NCI-H187 treated with DMSO at 0.1 percent for 48 hours (cell line): ENCODE data around the gene PXMP2.
"Not testable (repeated sequence)": the region's sequence is repeated elsewhere in the genome, so short reads cannot be mapped to it uniquely, and the experiment has no call there.

Source experiments
- DNase-seq: peaks from one replicate; lab custom pipeline; 2025; lab: John Stamatoyannopoulos, UW

Gene PXMP2

DNA sequence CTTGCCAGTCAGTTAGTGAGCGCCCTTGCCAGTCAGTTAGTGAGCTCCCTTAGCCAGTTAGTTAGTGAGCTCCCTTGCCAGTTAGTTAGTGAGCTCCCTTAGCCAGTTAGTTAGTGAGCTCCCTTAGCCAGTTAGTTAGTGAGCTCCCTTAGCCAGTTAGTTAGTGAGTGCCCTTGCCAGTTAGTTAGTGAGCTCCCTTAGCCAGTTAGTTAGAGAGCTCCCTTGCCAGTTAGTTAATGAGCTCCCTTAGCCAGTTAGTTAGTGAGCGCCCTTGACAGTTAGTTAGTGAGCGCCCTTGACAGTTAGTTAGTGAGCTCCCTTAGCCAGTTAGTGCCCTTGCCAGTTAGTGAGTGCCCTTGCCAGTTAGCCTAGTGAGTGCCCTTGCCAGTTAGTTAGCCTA lies 7.5 kb downstream of the PXMP2 start:
- not testable (repeated sequence) for DNase-seq

DNA sequence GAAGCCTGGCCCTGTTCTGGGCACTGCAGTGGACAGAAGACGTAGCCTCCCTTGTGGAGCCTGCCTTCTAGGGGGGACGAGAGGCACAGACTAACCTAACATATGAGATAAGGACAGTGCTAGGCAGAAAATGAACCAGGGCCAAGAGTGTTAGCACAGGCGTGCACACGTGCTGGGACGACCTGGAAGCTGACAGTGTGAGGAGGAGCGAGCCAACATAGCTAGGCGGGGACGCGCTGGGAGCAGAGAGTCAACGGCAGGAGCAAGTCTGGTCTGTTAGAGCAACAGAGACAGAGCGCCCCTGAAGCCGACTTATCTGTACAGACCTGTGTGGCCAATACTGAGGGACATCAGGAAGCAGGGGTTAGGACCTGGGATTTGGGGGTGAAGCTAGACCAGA lies 8.0 kb downstream of the PXMP2 start:
- DNase-seq, result no peak

DNA sequence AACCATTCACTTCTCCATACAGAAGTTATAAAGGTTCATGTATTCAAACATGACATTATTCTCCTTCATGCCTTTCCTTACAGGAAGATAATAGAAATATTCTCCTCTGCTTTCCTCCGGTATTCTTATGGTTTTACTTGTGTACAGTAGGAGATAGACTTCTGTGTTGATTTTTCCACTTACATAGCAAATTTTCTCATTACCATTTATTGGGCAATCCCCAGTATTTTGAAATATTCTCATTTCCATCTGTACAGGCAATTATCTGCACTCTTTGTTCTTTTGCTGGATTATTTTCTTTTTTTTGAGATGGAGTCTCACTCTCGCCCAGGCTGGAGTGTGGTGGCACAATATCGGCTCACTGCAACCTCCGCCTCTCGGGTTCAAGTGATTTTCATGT lies 11.0 kb downstream of the PXMP2 start:
- DNase-seq, result no peak

DNA sequence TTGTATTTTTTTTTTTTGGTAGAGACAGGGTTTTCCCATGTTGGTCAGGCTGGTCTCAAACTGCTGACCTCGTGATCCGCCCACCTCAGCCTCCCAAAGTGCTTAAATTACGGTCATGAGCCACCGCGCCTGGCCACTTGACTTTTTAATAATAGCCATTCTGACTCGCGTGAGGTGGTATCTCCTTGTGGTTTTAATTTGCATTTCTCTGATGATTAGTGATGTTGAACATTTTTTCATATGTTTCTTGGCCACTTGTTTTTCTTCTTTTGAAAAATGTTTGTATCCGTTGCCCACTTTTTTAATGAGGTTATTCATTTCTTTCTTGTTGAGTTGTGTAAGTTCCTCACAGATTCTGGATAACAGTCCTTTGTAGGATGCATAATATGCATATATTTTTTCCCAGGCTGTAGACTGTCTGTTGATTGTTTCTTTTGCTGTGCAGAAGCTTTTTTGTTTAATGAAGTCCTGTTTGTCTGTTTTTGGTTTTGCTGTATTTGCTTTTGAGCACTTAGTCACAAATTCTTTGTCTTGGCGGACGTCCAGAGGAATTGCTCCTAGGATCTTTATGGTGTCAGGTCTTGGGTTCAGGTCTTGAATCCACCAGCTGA lies 12.9 kb downstream of the PXMP2 start:
- DNase-seq, result no peak

DNA sequence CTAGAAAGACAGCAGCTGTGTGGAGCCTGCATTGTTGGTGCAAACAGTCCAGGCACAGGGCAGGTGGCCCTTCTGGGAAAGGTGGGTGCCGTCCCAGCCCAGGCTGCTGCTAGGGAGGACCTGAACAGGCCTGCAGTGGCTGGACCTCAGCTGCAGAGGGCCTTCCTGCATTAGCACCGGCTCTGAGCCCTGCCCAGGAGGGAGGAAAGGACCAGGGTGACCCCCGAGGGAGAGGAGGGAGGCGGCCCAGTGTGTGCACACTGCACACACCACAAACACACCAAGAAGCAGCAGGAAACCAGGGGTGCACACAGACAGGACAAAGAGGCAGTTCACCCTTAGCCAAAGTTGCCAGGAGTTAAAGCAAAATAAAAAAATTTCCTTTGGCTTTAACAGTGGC lies 15.3 kb downstream of the PXMP2 start:
- no peak for DNase-seq

DNA sequence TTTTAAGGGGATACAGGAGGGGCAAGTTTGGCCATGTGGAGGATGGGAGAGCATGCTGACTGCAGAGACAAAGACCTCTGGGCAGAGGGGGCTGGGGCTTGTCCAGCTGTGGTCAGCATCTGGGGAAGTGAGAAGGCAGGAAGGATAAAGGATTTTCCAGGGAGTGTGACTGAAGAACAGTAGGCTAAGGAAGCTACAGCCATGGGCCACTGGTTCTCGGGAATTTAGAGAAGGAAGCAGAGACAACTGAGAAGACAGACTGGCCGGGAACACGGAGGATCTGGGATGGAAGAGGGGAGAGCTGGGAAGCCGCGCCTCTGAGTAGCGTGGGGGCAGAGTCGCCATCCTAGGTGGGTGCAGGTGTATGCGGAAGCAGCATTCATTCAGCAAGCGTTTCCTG lies 16.3 kb downstream of the PXMP2 start:
- no peak for DNase-seq

DNA sequence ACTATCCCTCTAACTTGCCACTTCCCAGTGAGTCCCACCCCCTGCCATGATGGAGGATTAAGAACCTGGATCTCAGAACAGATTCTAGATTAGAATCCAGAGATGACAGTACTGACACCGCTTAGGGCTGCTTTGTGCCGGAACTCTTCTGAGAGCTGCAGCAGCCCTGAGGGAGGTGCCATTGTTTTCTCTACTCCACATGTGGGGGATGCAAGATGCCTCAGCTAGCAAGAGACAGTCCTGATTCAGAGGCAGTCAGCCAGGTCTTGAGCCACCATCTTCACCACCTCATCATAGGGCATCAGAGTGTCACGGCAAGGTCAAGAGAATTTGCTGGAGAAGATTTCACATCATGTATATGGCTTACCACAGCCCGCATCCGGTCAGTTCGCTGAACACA lies 19.9 kb downstream of the PXMP2 start:
- no peak for DNase-seq

DNA sequence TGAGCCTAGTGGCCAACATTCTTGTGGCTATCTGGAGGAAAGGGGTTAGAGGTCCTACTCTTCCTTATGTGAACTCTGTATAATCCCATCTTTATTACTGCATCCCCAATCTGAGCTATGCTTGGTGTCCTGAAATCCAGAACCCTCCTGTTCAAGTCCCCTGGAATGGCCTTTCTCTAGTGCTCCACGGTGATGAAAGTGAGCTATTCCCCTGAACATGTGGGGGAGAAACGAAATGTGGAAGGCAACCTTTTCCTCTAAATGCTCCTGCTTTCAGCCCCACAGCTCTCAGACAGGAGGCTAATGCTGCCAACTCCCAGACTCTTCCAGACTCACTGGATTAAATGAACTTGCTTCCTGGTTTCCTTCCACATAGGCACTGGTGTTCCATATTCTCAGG lies 20.8 kb downstream of the PXMP2 start:
- no peak for DNase-seq

DNA sequence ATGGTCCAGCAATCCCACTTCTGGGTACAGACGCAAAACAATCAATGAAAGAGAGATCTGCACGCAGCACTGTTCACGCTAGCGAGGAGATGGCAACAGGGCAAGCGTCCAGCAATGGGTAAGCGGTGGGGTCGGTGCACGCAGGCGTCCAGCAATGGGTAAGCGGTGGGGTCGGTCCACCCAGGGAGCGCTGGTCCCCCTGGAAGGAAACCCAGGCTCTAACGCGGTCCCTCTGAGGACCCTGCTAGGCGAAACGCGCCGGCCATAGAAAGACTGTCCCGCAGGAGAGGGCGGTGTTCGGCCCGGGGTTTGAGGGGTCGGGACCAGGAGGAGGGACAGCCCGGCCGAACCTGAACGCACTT lies 22.6 kb downstream of the PXMP2 start:
- DNase-seq, result no peak

DNA sequence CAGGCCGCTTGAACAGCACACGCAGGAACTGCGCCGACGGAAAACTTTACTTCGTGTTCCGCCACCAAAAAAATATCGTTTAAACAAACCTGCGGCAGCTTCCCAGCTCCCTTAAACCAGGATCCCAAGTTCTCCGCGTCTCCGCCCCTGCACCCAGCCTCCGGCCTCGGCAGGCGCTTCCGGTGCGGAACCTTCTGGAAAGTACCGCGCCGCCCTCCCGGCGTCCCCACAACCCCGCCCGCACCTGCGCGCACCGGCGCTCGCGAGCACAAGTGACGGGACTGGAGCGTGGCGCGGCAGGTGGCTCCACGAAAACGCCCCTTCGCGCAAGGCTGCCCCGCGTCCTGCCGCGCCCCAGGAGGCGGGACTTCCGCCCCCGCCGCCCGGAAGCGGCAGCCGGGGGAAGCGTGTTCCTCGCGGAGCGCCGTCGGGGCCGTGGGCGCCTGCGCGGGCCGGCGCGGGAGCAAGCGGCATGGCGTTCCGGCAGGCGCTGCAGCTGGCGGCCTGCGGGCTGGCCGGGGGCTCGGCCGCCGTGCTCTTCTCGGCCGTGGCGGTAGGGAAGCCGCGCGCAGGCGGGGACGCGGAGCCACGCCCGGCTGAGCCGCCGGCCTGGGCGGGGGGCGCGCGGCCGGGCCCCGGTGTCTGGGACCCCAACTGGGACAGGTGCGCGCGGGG lies 23.2 kb downstream of the PXMP2 start, which contains the start of gene PGAM5:
Gene PGAM5, plus strand, starts transcription at position 438 of the 675 bp plus-strand sequence. Its CDS starts 35 bp downstream, at position 473.
- no peak for DNase-seq

DNA sequence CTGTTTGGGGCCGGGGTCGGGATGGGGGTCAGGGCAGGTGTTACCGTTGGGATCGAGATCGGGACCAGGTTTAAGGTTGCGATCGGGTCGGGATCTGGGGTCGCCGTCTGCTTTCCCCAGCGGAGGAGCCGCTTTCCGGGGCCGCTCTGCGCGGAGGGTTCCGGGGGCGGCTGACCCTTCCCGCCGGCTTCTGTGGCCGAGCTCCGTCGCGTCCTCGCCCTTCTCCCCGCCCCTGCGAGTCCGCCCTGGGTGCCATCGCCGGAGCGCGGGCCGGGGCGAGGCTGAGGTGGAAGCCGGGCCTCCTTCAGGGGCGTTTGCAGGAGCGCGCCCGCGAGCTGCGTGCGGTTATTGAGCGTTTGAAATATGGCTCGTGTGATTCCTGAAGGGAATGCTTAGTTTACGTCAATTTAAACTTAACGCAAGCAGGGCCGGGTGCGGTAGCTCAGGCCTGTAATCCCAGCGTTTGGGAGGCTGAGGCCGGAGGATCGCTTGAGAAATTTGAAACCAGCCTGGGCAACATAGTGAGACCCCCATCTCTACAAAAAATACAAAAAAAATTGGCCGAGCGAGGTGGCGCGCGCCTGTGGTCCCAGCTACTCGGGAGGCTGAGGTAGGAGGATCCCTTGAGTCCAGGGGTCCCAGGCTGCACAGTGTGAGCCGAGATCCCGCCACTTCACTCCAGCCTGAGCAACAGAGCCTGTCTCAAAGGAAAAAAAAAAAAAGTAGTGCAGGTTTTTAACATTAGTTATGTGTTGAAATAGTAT lies 23.9 kb downstream of the PXMP2 start:
- no peak for DNase-seq

DNA sequence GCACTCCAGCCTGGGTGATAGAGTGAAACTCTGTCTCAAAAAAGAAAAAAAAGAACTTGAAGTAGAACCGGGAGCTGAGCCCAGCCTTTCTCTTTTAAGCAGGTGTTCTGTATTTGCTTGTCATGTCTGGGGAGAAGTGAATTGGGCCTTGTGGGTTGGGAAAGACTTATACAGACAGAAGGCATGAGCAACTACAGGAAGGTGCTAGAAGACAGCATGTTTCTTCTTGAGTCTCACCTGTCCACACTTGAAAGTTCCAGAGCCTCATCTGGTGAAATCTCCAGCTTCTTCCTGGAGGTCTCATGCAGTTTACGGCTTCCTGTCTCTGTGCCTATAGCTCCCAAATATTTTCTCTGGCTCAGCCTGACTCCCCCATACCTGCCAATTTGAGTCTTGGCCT lies 25.7 kb downstream of the PXMP2 start:
- no peak for DNase-seq

DNA sequence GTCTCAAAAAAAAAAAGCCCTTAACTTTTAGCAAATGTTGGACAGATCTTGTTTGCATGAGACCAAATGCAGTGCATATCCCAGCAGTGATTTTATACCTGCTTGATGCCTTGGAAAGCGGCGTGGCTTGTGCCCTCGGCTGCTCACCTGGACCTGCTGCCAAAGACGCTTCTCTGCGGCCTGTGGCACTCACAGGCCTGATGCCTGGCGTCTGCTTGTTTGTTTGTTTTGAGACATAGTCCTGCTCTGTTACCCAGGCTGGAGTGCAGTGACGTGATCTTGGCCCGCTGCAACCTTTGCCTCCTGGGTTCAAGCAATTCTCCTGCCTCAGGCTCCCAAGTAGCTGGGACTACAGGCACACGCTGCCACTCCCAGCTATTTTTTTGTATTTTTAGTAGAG lies 28.5 kb downstream of the PXMP2 start:
- DNase-seq, result no peak

DNA sequence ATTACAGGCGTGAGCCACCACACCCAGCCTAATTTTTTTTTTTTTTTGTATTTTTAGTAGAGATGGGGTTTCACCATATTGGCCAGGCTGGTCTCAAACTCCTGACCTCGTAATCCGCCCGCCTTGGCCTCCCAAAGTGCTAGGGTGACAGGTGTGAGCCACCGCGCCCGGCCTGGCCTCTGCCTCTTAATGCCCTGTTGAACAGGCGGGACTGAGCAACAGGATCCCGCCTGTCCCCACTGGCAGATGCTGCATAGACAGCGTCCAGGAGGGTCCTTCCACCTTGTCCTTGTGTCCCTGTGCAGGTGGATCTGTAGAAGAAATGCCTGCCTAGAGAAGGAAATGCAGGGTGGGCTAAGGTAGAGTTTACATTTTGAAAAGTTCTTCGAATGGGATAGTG lies 29.0 kb downstream of the PXMP2 start:
- DNase-seq, result no peak

DNA sequence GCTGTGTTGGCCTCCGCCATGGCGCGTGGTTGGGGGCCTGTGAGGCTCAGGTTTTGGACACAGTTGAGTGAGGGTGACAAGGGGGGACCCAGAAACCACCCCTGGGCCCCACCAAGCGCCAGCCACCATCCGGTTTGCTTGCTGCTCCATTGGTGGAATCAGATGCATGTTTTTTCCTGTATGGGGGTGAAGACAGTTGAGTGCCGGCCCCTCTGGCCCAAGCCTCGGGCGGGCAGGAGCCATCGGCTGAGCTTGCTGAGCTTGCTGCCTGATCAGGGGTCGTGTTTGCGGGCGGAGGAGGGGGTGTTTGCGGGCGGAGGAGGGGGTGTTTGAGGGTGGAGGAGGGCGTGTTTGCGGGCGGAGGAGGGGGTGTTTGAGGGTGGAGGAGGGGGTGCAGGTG lies 29.6 kb downstream of the PXMP2 start:
- no peak for DNase-seq

DNA sequence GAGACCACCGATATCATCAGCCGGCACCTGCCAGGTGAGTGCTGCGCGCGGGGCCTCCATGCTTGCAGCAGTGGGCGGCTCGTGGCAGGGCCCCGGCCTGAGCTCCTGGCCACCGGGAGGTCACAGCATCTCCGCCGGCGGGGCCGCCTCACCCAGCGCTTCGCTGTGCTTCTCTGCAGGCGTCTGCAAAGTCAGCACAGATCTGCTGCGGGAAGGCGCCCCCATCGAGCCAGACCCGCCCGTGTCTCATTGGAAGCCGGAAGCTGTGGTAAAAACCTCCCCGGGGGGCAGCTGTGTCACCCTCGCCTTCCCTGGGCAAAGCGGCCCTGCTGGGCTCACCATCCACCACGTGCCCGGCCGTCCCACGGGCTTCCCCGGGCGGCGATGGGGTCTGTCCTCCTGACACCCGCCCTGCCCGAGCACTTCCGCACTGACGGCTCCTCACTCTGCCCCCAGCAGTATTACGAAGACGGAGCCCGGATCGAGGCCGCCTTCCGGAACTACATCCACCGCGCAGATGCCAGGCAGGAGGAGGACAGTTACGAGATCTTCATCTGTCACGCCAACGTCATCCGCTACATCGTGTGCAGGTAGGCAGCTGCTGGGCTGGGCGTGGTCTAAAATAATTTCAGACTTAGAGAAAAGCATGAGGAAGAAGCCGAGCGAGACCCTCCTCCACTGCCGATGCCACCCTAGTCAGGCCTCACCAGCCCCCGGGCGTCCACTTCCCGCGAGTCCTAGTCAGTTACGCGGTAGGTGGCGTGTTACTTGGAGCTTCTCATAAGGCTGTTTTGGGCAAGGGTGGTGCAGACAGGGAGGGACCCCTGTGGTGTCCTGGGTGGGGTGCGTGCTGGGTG lies 30.4 kb downstream of the PXMP2 start:
- no peak for DNase-seq

DNA sequence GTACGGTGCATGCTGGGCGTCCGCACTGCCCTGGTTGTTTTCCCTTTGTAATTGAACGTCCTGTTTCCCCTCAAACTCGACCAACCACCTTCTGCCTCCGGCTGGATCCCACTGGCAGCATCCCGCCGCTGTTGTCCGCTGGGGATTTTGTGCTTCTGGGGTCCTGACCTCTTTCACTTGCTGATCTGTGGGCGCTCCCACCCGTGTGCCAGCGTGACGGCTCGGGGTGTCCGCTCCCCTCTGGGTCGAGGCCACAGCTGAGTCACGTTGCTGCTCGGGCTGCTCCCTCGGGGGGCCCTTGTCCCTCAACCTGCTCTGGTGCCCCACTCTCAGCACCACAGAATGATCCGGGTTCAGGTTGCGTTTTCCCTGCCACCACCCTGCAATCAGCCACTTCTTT lies 31.3 kb downstream of the PXMP2 start:
- DNase-seq, result no peak

DNA sequence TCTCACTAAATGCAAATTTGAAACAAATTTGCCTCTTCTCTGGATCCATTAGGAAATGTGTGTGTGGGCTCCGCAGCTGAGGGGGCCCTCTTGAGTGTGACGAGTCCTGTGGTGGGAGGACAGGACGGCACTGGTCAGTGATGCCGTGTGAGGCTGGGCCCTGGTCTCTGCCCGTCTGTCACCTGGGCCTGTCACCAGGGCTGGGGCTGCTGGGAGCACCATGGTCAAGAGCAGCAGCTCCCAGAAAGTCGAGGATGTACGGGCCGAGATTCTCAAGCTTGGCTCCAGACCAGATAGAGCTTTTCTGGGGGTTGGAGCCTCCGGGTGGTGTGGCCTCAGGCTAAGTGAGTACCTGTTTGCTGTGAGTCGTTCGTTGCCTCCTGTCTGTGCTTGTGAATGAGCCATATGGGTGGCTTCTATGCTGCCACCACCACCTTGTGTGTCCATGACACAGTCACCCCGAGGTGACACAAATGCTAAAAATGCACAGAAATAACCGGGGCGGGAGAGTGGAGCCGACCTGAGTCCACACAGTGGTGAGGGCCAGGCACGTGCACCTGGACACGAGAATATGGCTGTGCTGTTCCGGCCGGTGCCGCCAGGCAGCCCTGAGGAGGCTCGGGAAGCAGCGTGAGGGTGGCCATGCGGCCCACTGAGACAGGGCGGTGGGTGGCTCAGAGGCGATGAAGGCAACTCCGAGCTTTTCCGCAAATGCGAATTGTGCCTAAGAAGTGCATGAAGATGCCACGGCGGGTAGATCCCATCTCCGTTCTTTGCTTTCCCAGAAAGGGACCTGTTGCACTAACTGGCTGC lies 32.0 kb downstream of the PXMP2 start:
- DNase-seq, result no peak

DNA sequence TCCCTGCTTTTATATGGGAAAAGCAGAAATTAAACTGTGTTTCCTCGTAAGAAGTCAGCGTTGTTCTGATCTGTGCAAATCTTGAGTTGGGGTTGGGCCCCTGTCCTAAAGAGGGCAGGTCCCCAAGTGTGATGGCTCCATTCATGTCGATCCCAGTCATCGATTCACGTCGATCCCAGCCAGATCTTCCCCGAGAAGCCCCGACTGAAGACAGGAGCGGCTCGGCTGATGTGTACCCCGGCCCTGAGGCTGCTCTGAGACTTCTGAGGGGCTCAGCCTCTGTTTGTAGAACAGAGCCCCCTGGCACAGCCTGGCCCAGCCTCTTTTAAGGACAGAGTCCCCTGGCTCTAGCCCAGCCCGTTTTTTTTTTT lies 32.6 kb downstream of the PXMP2 start:
- no peak for DNase-seq

DNA sequence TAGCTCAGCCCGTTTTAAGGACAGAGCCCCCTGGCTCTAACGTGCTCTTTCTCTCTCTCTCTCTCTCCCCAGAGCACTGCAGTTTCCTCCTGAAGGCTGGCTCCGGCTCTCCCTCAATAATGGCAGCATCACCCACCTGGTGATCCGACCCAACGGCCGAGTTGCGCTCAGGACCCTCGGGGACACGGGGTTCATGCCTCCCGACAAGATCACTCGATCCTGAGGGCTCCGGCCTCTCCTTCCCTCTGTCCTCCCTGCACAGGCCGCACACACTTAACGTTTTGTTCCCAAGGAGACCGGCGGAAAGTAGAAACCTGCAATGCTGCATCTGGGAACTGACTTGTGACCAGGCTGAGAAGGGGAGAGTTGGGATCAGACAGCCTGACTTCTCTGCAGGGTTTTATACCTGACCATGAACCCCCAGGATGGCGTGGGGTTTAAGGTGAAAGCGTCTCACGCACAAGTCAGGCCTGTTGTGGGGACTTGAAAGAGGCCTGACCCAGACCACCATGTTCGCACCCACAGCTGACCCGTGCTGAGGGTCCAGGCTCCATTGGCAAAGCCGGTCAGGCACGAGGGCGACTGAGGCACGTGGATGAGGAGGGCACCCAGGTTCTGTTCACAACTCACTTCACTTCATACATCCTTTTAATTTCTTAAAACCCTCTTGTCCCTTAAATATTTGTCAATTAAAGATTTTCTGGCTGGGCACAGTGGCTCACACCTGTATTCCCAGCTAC lies 33.4 kb downstream of the PXMP2 start:
- DNase-seq, result no peak
